ENCODE data around the gene ADARB2.

ADARB2 gene

DNA sequence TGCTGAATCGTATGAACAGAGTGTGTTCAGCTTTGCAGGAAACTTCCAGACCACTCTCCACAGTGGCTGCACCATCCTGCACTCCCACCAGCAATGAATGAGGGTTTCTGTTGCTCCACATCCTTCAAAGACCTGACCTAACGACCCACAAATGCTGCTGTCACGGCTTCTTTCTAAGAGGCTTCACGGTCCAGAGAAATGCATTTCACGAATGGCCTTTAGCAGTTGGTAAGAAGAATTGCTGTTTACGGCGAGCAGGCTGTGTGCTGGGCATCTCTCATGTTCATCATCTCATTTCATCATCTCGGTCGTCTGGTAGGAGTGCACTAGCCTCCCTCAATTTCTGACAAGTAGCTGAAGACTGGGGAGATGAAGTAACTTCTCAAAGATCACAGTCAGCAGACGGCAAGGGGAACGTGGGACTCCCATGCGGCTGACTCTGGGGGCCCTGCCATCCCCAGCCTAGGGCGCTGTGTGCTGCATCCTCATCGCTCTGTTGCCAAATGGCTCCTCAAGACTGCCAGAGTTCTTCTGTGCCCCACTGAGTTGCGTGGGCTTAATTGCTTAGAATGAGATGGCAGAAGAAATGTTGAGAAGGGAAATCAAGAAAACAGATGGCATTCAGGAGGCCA lies 72.9 kb downstream of the ADARB2 start:
- Mint-ChIP-seq H3K9me3 (no peaks in the 10 kb centered on the region), H3K27ac (no peak overlapping the region), H3K27me3 (peaks cover 6% of the 10 kb centered on the region), H3K4me1 (no peaks in the 10 kb centered on the region), H3K4me3 (no peak overlapping the region)
- ATAC-seq (no peak), DNase-seq (no peak)

DNA sequence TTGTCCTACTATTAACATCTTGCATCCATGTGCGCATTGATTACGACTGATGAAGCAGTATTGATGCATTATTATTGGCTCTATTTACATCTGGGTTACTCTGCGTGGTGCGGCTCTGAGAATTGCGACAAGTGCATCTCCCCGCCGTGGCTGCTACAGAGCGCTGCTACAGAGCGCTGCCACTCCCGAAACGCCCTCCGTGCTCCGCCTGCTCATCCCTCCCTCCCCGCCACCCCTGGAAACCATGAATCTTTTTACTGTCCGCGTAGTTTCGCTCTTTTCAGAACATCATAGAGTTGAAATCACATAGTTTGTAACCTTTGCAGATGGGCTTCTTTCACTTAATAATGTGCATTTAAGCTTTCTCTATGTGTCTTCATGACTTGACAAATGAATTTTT lies 74.1 kb downstream of the ADARB2 start:
- no peak for ATAC-seq
- Mint-ChIP-seq H3K4me1 (no peaks in the 10 kb centered on the region), H3K9me3 (no peaks in the 10 kb centered on the region), H3K27ac (no peak overlapping the region), H3K4me3 (no peak overlapping the region), H3K27me3 (peaks cover 12% of the 10 kb centered on the region)
- no peak for DNase-seq

DNA sequence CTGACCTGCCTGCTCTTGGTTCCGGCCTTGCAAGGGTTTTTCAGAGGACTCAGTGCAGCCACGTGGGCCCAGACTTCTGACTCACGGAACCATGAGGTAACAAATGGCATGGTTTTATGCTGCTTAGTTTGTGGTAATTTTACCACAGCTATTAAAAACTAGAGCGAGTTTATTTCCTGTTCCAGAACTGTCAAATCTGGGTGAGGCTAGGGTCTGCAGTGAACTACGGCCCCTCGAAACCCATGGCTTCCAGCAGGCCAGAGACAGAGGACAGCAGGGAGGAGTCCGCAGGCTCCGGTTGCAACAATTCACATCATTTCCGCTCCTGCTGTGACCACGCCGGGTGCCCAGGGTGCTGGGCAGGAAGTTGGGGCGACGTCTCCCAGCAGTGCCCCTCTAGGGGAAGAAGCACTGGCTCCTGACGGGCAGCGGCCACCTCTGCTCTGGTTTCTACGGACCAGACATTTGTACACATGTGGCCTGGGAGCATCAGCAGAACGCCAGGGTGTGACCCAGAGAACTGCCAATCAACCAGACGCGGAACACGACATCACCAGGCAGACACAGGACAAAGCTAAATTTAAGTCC lies 74.8 kb downstream of the ADARB2 start:
- H3K4me3 Mint-ChIP-seq: no peak overlapping the region
- ATAC-seq (no peak), DNase-seq (no peak)
- no peaks in the 10 kb centered on the region for H3K9me3 Mint-ChIP-seq
- H3K27ac Mint-ChIP-seq: no peak overlapping the region
- H3K4me1 Mint-ChIP-seq: no peaks in the 10 kb centered on the region
- H3K27me3 Mint-ChIP-seq: peaks cover 19% of the 10 kb centered on the region

DNA sequence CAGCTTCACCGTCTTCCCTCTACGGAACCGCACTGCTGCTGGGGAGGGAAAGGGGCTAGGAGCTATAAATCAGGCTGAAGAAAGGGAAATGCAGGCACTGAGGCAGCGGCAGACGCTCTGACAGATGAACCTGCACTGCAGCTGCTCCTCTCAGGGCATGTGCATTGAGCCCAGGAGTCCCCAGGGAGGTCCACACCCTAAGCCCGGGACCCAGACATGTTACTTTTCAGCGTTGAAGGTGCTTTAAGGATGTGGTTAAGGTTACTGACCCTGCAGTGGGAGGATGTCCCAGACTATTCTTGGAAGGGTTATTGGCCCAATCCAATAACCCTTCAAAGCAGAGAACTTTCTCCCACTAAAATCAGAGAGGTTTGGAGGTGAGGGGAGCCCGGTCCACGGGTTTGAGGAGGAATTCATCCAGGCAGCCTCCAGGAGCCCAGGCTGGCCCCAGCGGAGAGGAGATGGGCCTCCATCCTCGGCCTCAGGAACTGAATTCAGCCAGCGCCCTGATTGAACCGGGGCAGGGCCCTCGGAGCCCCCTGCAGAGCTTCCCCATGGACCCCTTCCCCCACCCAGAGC lies 75.4 kb downstream of the ADARB2 start:
- no peak for DNase-seq
- Mint-ChIP-seq H3K27ac (no peak overlapping the region), H3K4me3 (no peak overlapping the region), H3K4me1 (no peaks in the 10 kb centered on the region), H3K9me3 (no peaks in the 10 kb centered on the region), H3K27me3 (peaks cover 20% of the 10 kb centered on the region)
- no peak for ATAC-seq

DNA sequence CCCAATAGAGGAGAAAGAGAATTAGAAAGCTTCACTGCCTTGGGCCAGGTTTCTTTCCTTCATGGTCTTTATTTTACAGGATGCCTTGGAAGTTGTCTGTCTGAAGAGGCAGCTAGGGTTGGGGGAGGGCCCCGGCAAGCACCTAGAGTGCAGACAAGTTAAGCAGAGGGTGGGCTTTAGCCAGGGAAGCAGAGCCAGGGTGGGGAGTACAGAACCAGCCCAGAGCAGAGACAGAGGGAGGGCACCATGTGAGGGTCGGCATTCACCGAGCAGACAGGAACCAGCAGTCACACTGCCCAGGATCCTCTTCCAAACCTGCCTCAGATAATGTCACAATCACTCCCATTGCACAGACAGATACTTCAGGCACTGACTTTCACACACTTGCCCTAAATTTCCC lies 75.9 kb downstream of the ADARB2 start:
- H3K9me3 Mint-ChIP-seq: no peaks in the 10 kb centered on the region
- H3K4me1 Mint-ChIP-seq: no peaks in the 10 kb centered on the region
- DNase-seq (no peak), ATAC-seq (no peak)
- peaks cover 20% of the 10 kb centered on the region for H3K27me3 Mint-ChIP-seq
- no peak overlapping the region for H3K4me3 Mint-ChIP-seq
- no peak overlapping the region for H3K27ac Mint-ChIP-seq

DNA sequence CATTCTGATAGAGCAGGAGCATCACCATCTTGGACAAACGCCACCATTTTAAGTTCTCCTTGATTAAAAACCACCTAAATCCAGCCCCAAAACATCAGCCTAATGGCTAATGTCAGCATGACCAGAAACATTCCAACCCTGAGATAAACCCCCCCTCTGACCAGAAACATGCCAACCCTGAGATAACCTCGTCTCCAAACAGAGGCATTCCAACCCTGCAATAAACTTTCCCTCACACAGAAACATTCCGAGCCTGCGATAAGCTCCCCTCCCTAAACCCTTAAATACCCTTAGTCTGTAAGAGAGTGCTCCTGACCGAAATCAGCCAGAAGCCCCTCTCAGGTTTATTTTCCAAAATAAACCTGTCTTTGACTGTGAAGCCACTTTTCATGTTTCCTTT lies 76.5 kb downstream of the ADARB2 start:
- H3K27me3 Mint-ChIP-seq: peaks cover 20% of the 10 kb centered on the region
- ATAC-seq: no peak

DNA sequence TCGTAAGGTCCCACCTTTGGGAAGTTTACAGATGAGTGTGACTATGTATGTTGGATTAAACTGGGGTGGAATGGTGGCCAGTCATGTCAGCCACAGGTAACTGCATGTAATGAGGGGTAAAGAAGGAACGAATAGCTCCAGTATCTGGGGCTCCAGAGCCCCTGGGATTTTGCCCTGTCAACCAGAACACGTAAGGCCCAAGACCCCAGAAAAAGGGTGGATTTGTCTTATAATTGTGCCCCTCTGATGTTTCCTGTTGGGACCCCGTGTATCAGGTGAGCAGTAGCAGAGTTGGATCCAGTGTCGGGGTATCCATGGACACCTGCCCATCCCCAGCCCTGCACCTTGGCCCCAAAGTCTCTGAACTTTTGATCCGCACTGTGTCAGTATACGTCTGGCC lies 76.9 kb downstream of the ADARB2 start:
- Mint-ChIP-seq H3K9me3 (no peaks in the 10 kb centered on the region), H3K4me1 (no peaks in the 10 kb centered on the region), H3K27me3 (peaks cover 20% of the 10 kb centered on the region), H3K27ac (no peak overlapping the region), H3K4me3 (no peak overlapping the region)
- DNase-seq: no peak
- no peak for ATAC-seq

More for the DNA sequence above, 76.5 kb downstream of the ADARB2 start:
- no peak overlapping the region for H3K4me3 Mint-ChIP-seq
- no peaks in the 10 kb centered on the region for H3K9me3 Mint-ChIP-seq
- no peaks in the 10 kb centered on the region for H3K4me1 Mint-ChIP-seq
- no peak for DNase-seq
- no peak overlapping the region for H3K27ac Mint-ChIP-seq

DNA sequence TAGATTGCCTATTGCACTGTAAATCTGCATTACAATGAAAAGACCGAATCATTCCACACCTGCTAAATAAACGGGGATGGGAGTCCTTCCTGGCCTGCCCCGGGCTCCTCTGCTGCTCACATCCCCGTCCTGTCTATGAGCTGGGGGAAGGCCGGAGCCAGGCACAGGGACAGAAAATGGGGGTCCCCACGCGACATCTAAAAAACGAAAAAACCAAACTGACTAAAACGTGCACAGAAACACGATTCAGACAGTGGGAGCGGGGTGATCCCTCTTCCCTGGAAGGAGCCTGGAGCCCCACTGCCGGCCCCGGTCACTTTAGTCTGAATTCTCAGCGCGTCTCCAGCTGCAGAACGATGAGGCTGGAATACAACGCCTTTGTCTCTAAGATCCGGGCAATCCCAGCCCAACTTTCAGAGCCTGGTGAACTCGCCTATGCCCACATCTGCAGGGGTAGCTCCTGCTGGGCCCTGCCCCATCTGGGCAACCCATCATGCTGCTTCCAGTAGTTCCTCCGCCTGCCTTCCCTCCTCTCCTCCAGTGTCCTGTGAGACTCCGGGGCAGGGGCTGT lies 78.0 kb downstream of the ADARB2 start:
- Mint-ChIP-seq H3K27me3 (peaks cover 20% of the 10 kb centered on the region), H3K4me3 (no peak overlapping the region), H3K4me1 (no peaks in the 10 kb centered on the region), H3K27ac (no peak overlapping the region), H3K9me3 (no peaks in the 10 kb centered on the region)
- DNase-seq (no peak), ATAC-seq (no peak)

DNA sequence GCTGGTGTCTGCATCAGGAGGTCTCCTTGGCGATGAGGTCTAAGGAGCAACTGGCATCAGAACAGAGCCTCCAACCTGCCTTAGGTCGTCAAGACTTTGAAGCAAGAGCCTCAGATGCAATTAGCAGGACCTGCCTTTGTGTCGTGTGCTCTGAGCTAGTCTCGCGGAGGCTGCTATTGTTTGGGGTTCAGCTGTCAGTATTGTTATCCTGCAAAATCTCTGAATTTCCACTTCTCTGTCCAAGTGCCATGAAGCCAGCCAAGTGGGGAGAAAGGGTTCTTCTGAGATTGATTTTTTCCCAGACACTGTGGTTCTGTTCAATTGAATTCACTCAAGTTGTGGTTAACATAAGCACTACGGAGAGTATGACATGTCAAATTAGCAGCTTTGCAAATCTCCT lies 78.7 kb downstream of the ADARB2 start:
- Mint-ChIP-seq H3K9me3 (no peaks in the 10 kb centered on the region), H3K4me3 (no peak overlapping the region), H3K4me1 (no peaks in the 10 kb centered on the region), H3K27ac (no peak overlapping the region), H3K27me3 (peaks cover 20% of the 10 kb centered on the region)
- no peak for ATAC-seq
- no peak for DNase-seq

DNA sequence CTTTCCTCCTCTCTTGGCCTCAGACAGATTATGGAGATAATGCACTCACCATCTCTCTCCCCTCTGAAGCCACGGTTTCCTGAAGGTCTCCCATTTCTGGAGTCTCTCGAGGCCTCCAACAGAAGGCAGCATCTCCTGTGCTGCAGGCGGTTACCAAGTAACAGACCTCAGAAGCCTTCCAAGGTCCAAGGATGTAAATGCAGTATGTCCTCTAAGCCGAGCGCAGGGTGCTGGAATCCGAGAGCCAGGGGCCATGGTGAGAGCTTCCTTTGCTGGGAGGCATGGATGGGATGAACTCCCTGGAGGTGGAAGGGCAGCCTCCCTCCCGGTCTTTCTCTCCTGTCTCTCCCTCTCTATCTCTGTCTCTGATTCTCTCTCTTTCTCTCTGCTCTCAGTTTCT lies 79.8 kb downstream of the ADARB2 start:
- ATAC-seq (no peak), DNase-seq (no peak)
- no peaks in the 10 kb centered on the region for H3K9me3 Mint-ChIP-seq
- H3K4me3 Mint-ChIP-seq: no peak overlapping the region
- H3K4me1 Mint-ChIP-seq: no peaks in the 10 kb centered on the region
- peaks cover 20% of the 10 kb centered on the region for H3K27me3 Mint-ChIP-seq
- H3K27ac Mint-ChIP-seq: peak overlapping the region in 1 of 2 donors; percentile 50

DNA sequence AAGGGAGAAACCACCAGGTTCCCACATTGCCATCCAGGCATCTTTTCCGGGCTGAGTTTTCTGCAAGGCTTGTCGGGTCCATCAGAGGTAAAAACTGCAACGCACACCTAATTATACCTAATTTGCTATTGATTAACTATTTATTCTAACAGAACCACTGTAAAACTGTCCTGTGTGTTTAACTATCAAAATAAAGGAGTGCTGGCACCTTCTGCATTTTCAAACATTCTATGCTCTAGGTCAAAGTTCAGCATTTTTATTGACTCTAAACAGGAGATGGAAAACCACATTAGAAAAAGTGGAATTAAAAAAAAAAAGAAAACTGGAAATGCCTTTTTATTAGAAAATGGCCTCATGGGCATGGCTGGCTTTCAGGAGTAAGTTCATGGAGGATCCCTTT lies 82.0 kb downstream of the ADARB2 start:
- H3K9me3 Mint-ChIP-seq: no peaks in the 10 kb centered on the region
- ATAC-seq (no peak), DNase-seq (no peak)
- H3K27ac Mint-ChIP-seq: no peak overlapping the region
- H3K27me3 Mint-ChIP-seq: peaks cover 20% of the 10 kb centered on the region
- H3K4me1 Mint-ChIP-seq: no peaks in the 10 kb centered on the region
- no peak overlapping the region for H3K4me3 Mint-ChIP-seq

DNA sequence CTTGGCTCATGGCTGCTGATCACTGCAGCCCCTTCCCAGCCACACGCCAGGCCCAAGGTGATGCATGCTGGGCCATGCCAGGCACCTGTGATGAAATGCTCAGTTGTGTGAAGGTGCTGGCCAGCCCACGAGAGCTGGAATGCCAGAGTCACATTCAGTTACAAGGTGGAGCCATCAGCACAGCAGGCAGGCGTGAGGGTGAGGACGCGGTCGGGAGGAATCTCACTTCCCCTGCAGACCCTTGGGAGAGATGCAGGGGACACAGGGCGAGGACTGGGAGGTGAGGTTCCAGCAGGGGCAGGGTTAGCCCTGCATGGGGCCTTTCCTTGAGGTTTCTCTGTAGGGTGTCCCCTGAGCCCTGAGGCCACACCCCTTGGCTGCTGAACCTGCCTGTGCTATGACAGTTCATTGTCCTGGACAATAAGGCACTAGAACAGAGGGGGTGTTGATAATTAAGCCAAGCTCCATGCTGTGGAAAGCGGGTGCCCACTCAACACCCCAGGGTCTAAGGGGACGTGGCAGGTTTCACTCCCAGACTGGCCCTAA lies 82.4 kb downstream of the ADARB2 start:
- Mint-ChIP-seq H3K9me3 (no peaks in the 10 kb centered on the region), H3K4me1 (no peaks in the 10 kb centered on the region), H3K27ac (no peak overlapping the region), H3K4me3 (no peak overlapping the region), H3K27me3 (peaks cover 18% of the 10 kb centered on the region)
- ATAC-seq (peak; percentile 26), DNase-seq (no peak)

DNA sequence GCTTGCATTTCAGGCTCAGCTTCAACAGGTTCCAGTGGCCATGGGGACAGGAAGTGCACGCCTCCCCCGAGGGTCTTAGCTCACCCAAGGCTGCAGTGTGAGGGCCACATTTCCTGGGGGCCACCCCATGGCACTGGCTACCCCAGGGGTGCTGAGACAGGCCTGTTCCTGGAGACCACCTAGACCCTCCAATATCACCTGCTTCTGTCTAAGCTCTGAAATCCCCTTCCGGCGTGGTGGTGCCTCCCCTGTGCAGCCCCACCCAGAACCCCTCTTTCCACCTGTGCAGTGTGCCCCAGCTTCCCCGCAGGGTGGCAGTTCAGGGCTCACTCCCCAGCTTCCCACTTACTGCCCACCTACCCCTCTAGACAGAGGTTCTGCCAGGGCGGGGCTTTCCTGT lies 83.1 kb downstream of the ADARB2 start:
- Mint-ChIP-seq H3K4me3 (no peak overlapping the region), H3K9me3 (no peaks in the 10 kb centered on the region), H3K4me1 (no peaks in the 10 kb centered on the region), H3K27ac (no peak overlapping the region), H3K27me3 (peaks cover 14% of the 10 kb centered on the region)
- DNase-seq (no peak), ATAC-seq (peak; percentile 29)

DNA sequence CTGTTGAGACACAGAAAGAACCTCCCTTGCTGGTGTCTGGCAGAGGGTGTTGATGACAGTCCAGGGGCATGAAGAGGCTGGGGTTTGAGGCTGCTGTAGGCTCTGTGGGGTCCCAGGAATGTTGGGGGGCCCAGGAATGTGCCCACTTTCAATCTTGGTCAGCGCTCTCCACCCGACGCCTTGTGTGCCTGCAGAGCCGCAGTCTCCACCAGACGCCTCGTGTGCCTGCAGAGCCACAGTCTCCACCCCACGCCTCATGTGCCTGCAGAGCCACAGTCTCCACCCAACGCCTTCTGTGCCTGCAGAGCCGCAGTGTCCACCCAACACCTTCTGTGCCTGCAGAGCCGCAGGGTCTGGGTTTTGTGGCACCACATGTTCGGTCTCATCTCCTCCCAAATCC lies 84.0 kb downstream of the ADARB2 start:
- H3K9me3 Mint-ChIP-seq: no peaks in the 10 kb centered on the region
- no peak for DNase-seq
- ATAC-seq: no peak
- H3K4me1 Mint-ChIP-seq: no peaks in the 10 kb centered on the region
- no peak overlapping the region for H3K4me3 Mint-ChIP-seq
- H3K27ac Mint-ChIP-seq: no peak overlapping the region
- peaks cover 10% of the 10 kb centered on the region for H3K27me3 Mint-ChIP-seq

DNA sequence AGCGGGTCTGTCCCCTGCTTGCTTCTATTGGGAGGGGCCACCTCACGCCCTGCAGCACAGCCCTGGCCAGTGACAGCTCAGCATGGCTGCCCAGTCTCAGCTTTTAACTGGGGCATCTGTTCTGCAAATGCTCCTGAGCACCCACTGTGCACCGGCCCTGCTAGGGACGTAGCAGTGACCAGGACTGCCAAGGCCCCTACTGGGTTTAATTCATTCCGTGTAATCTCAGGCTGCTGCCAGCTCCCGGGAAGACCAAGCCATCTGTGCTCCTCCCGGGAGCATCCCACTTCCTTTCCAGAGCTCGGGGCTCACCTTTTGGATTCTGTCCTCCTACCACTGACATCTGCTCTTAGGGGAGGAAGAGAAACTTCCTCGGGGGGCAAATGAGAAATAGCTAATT lies 85.2 kb downstream of the ADARB2 start:
- Mint-ChIP-seq H3K9me3 (no peaks in the 10 kb centered on the region), H3K4me3 (no peak overlapping the region), H3K27ac (no peak overlapping the region), H3K4me1 (no peaks in the 10 kb centered on the region), H3K27me3 (no peaks in the 10 kb centered on the region)
- ATAC-seq: no peak
- no peak for DNase-seq

DNA sequence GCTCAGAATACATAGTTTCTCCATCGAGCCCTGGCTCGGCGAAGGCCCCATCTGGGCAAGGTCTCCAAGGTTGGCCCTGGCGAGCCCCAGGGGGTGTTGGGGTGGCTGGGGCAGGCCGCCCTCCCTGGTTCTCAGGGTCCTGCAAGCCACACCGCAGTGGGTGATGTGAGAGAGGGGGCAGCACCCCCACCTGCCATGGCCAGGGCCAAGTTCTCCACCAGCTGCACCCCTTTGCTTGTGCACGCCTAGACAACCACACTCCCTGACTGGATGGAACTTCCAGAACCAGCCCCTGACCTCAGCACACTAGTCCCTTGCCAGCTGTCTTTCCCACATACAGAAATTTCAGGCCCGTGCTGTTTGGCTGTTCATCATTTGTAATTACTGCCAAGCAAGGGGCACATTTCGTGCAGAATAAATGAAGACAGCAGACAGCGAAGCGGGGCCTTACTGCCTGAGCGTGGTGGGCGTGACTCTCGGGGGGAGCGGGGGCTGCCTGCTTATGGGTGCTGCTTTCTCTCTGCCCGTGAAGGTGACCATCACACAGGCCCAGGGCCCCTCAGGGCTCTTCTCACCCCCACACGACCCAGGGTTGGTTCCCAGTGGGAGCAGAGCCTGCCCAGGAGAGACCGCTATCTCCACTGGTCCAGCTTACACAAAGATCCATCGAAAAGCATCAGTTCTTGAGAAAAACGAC lies 85.9 kb downstream of the ADARB2 start:
- ATAC-seq: no peak
- Mint-ChIP-seq H3K4me1 (no peaks in the 10 kb centered on the region), H3K27ac (no peak overlapping the region), H3K9me3 (no peaks in the 10 kb centered on the region), H3K4me3 (no peak overlapping the region), H3K27me3 (no peaks in the 10 kb centered on the region)
- no peak for DNase-seq

Measured in stimulated activated naive CD8-positive, alpha-beta T cell treated with anti-CD3 and anti-CD28 coated beads, Interleukin-15, amount 100 ng/mL, for 72 hours (primary cell).